Raji (cell line): Measurements from ENCODE around the gene TFF2.

Source experiments
- POLR2A ChIP-seq: IDR thresholded peaks from 2 replicates; pipeline ENCODE4 v1.6.1; 2011; ENCODE audit warnings: low read depth, low read length, control low read depth; ENCODE audit not compliant: insufficient read depth

Gene TFF2

GRCh38 chr21:42336054-42336453, 14.7 kb downstream of the TFF2 start:
- no peak for TF ChIP-seq POLR2A

- no peak for TF ChIP-seq POLR2A
Measured at GRCh38 chr21:42332557-42333317, 18.1 kb downstream of the TFF2 start.

GRCh38 chr21:42331660-42332059, 19.1 kb downstream of the TFF2 start:
- no peak for TF ChIP-seq POLR2A

GRCh38 chr21:42330380-42331371, 20.1 kb downstream of the TFF2 start:
- no peak for TF ChIP-seq POLR2A

- no peak for TF ChIP-seq POLR2A
Measured at GRCh38 chr21:42324896-42325295, 25.9 kb downstream of the TFF2 start.

GRCh38 chr21:42321845-42322244, 28.9 kb downstream of the TFF2 start:
- TF ChIP-seq POLR2A = no peak

- no peak for TF ChIP-seq POLR2A
Measured at GRCh38 chr21:42321231-42321630, 29.6 kb downstream of the TFF2 start.

GRCh38 chr21:42320791-42321190, 30.0 kb downstream of the TFF2 start:
- TF ChIP-seq POLR2A = no peak

GRCh38 chr21:42319851-42320572, 30.8 kb downstream of the TFF2 start:
- no peak for TF ChIP-seq POLR2A

GRCh38 chr21:42319376-42319775, 31.4 kb downstream of the TFF2 start:
- TF ChIP-seq POLR2A = no peak

- TF ChIP-seq POLR2A = no peak
Measured at GRCh38 chr21:42317826-42318746, 32.7 kb downstream of the TFF2 start.

GRCh38 chr21:42317341-42317741, 33.5 kb downstream of the TFF2 start:
- no peak for TF ChIP-seq POLR2A

GRCh38 chr21:42316891-42317290, 33.9 kb downstream of the TFF2 start:
- TF ChIP-seq POLR2A = no peak

GRCh38 chr21:42315296-42315891, 35.4 kb downstream of the TFF2 start, which contains the start of gene TFF3:
Gene TFF3, minus strand, starts transcription at chr21:42315409. Its CDS starts 35 bp downstream, at chr21:42315374.
- TF ChIP-seq POLR2A = no peak
